Keratinocyte (primary cell): ENCODE results near the gene ASXL2. TPM values are rescaled to one million over a fixed set of nuclear protein-coding genes. Genes with fewer than 3 reads are reported as not detected.

Experiments
- DNase-seq: peaks from one replicate; pipeline ENCODE4 v3.0.0-alpha.2; 2011; ENCODE audit warnings: low read depth, missing footprints, low spot score
- FAIRE-seq: peaks from 2 replicates; lab custom pipeline; 2011; peaks lifted over from hg19 to GRCh38; lab: Jason Lieb, UNC
- H2AFZ ChIP-seq: 2 replicates; pipeline ENCODE4 v1.6.0; 2012; ENCODE audit warnings: low read length, control low read depth, inconsistent platforms; ENCODE audit not compliant: control insufficient read depth
- H3K27ac ChIP-seq: 2 replicates; pipeline ENCODE4 v1.5.1; 2011; ENCODE audit warnings: low read length; ENCODE audit not compliant: control insufficient read depth, insufficient read depth
- H3K27me3 ChIP-seq: 3 replicates; pipeline ENCODE4 v1.6.0; 2011; ENCODE audit warnings: low read length; ENCODE audit not compliant: control insufficient read depth, insufficient read depth; ENCODE audit errors: extremely low read depth
- H3K36me3 ChIP-seq, 2 experiments: 2 replicates in 1 of 2; 3 replicates in 1 of 2; pipeline ENCODE4 v1.5.1; 2011; ENCODE audit warnings: low read length in 2 of 2, mild to moderate bottlenecking in 1 of 2; ENCODE audit not compliant: control insufficient read depth in 2 of 2, insufficient read depth in 2 of 2; ENCODE audit errors: extremely low read depth in 1 of 2
- H3K4me1 ChIP-seq: 3 replicates; pipeline ENCODE4 v1.5.1; 2011; ENCODE audit warnings: low read length; ENCODE audit not compliant: control insufficient read depth, insufficient read depth; ENCODE audit errors: extremely low read depth
- H3K4me2 ChIP-seq: 3 replicates; pipeline ENCODE4 v1.6.0; 2011; ENCODE audit warnings: low read depth, low read length; ENCODE audit not compliant: control insufficient read depth, insufficient read depth; ENCODE audit errors: extremely low read depth
- H3K4me3 ChIP-seq, 3 experiments: fragments of 200-600 bp in 1 of 3; sonication (generic) in 1 of 3; 2 replicates in 2 of 3; 3 replicates in 1 of 3; pipeline ENCODE4 v1.5.1; 2011 to 2016; ENCODE audit warnings: low read length in 3 of 3, mild to moderate bottlenecking in 3 of 3, control low read depth in 2 of 3, inconsistent platforms in 1 of 3, low read depth in 1 of 3, mixed read lengths in 1 of 3, mixed run types in 1 of 3, moderate library complexity in 1 of 3; ENCODE audit not compliant: control insufficient read depth in 2 of 3, insufficient read depth in 2 of 3; ENCODE audit errors: extremely low read depth in 1 of 3
- H3K79me2 ChIP-seq: 2 replicates; pipeline ENCODE4 v1.6.0; 2012; ENCODE audit warnings: low read length; ENCODE audit not compliant: control insufficient read depth, insufficient read depth
- H3K9ac ChIP-seq: 3 replicates; pipeline ENCODE4 v1.6.0; 2011; ENCODE audit warnings: low read length; ENCODE audit not compliant: control insufficient read depth, insufficient read depth; ENCODE audit errors: extremely low read depth
- H3K9me1 ChIP-seq: 3 replicates; pipeline ENCODE4 v1.6.0; 2011; ENCODE audit warnings: low read length; ENCODE audit not compliant: control insufficient read depth, insufficient read depth; ENCODE audit errors: extremely low read depth
- H3K9me3 ChIP-seq: 2 replicates; pipeline ENCODE4 v1.5.1; 2012; ENCODE audit warnings: low read depth, low read length; ENCODE audit not compliant: control insufficient read depth
- H4K20me1 ChIP-seq: 3 replicates; pipeline ENCODE4 v1.6.0; 2011; ENCODE audit warnings: low read length; ENCODE audit not compliant: control insufficient read depth, insufficient read depth; ENCODE audit errors: extremely low read depth
- EZH2 ChIP-seq: IDR thresholded peaks from one replicate; pipeline ENCODE4 v1.6.1; 2012; ENCODE audit warnings: inconsistent platforms, mild to moderate bottlenecking, low read length, moderate library complexity
- dilution Hi-C: fragments of 300-500 bp; cut with MboI; formaldehyde crosslinking; loops from one replicate; pipeline ENCODE4 v1.7.0; 2020; ENCODE audit warnings: low sequenced_read_pairs; ENCODE audit not compliant: extremely low pct_ligation_motif_present
- polyA plus RNA-seq, 5 experiments: library from polyadenylated mRNA; depleted of rRNA in 3 of 5; stranded (reverse) in 3 of 5; stranded (forward) in 1 of 5; unstranded in 1 of 5; fragments of >200 nt; gene quantifications; 1 replicate in 1 of 5; 2 replicates in 3 of 5; 3 replicates in 1 of 5; pipeline versions ENCODE4 v1.2.1 to v1.2.3, GENCODE V29; 2011 to 2012; ENCODE audit warnings: missing spikeins in 2 of 5, low read depth in 1 of 5, low replicate concordance in 1 of 5
- TF ChIP-seq, protein P1 (sequence below), 3 experiments: IDR thresholded peaks in 1 of 3; conservative IDR thresholded peaks in 1 of 3; optimal IDR thresholded peaks in 1 of 3; 2 replicates in 2 of 3; 3 replicates in 1 of 3; pipeline versions ENCODE3 to v1.5.1; 2011; ENCODE audit warnings: low read length in 3 of 3, mild to moderate bottlenecking in 3 of 3, moderate library complexity in 2 of 3, control low read depth in 1 of 3, inconsistent platforms in 1 of 3; ENCODE audit not compliant: insufficient read depth in 2 of 3; ENCODE audit errors: extremely low read depth in 1 of 3

Gene ASXL2
- polyA plus RNA-seq, 1 donor (not counting 4 experiments of a cell fraction or from before 2014, with no cell fraction given) = 12.5 TPM

- Histone ChIP-seq H4K20me1 (no peaks in the 10 kb centered on the region), H3K4me1 (no peaks in the 10 kb centered on the region), H3K79me2 (no peaks in the 10 kb centered on the region), H3K9me1 (no peaks in the 10 kb centered on the region), H3K27ac (no peak overlapping the region), H2AFZ (no peak overlapping the region), H3K4me2 (no peak overlapping the region), H3K4me3 (no peak overlapping the region), H3K36me3 (no peaks in the 10 kb centered on the region), H3K27me3 (no peaks in the 10 kb centered on the region), H3K9ac (no peak overlapping the region), H3K9me3 (no peaks in the 10 kb centered on the region)
- dilution Hi-C loops = no loop called here
- FAIRE-seq (no peak), DNase-seq (no peak)
- TF ChIP-seq, protein P1, sequence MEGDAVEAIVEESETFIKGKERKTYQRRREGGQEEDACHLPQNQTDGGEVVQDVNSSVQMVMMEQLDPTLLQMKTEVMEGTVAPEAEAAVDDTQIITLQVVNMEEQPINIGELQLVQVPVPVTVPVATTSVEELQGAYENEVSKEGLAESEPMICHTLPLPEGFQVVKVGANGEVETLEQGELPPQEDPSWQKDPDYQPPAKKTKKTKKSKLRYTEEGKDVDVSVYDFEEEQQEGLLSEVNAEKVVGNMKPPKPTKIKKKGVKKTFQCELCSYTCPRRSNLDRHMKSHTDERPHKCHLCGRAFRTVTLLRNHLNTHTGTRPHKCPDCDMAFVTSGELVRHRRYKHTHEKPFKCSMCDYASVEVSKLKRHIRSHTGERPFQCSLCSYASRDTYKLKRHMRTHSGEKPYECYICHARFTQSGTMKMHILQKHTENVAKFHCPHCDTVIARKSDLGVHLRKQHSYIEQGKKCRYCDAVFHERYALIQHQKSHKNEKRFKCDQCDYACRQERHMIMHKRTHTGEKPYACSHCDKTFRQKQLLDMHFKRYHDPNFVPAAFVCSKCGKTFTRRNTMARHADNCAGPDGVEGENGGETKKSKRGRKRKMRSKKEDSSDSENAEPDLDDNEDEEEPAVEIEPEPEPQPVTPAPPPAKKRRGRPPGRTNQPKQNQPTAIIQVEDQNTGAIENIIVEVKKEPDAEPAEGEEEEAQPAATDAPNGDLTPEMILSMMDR (optimal IDR thresholded peaks at IDR 0.05 in 1 of 3, IDR thresholded peaks at IDR 0.05 in 1 of 3, conservative IDR thresholded peaks at IDR 0.05 in 1 of 3; ENCODE audit: extremely low read depth in 1 of 3, insufficient read depth in 2 of 3, low read length in 3 of 3) = no peak
- TF ChIP-seq EZH2 = no peak
These were observed 9.4 kb upstream of the ASXL2 start for GRCh38 chr2:25887624-25888242.

DNA sequence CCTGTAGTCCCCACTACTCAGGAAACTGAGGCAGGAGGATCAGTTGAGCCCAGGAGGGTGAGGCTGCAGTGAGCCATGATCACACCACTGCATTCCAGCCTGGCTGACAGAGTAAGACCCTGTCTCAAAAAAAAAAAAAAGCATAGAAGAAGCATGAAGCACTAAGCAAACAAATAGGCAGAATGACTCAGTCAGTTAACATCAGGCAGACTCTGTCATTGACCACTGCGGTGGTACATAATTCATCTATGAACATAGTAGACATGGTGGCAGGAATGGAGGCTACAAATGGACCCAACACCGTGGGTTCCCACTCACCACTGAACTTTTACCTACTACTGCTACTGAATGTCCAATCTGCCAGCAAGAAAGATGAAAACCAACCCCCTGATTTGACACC lies 7.6 kb upstream of the ASXL2 start:
- Histone ChIP-seq H3K9ac (no peak overlapping the region), H3K4me1 (no peaks in the 10 kb centered on the region), H3K9me1 (no peaks in the 10 kb centered on the region), H3K4me2 (no peak overlapping the region), H2AFZ (no peak overlapping the region), H3K9me3 (no peaks in the 10 kb centered on the region), H3K36me3 (no peaks in the 10 kb centered on the region), H4K20me1 (no peaks in the 10 kb centered on the region), H3K27me3 (no peaks in the 10 kb centered on the region), H3K4me3 (no peak overlapping the region), H3K27ac (no peak overlapping the region), H3K79me2 (no peaks in the 10 kb centered on the region)
- no peak for DNase-seq
- no peak for TF ChIP-seq EZH2
- TF ChIP-seq, protein P1 (optimal IDR thresholded peaks at IDR 0.05 in 1 of 3, IDR thresholded peaks at IDR 0.05 in 1 of 3, conservative IDR thresholded peaks at IDR 0.05 in 1 of 3; ENCODE audit: extremely low read depth in 1 of 3, insufficient read depth in 2 of 3, low read length in 3 of 3) = no peak
- dilution Hi-C loops = no loop called here
- no peak for FAIRE-seq
